22Rv1 (cell line): ENCODE data around the gene H1-8.

ENCODE experiments used
- H3K27ac ChIP-seq: fragments of 450-650 bp; 2 replicates; pipeline ENCODE4 v1.5.1; 2017
- CTCF ChIP-seq: fragments of 450-650 bp; IDR thresholded peaks from 2 replicates; pipeline ENCODE4 v1.5.1; 2017; ENCODE audit warnings: mild to moderate bottlenecking
- ZFX ChIP-seq: fragments of 450-650 bp; IDR thresholded peaks from 2 replicates; pipeline ENCODE4 v1.6.1; 2017; ENCODE audit warnings: antibody characterized with exemption, borderline replicate concordance

Gene H1-8

DNA sequence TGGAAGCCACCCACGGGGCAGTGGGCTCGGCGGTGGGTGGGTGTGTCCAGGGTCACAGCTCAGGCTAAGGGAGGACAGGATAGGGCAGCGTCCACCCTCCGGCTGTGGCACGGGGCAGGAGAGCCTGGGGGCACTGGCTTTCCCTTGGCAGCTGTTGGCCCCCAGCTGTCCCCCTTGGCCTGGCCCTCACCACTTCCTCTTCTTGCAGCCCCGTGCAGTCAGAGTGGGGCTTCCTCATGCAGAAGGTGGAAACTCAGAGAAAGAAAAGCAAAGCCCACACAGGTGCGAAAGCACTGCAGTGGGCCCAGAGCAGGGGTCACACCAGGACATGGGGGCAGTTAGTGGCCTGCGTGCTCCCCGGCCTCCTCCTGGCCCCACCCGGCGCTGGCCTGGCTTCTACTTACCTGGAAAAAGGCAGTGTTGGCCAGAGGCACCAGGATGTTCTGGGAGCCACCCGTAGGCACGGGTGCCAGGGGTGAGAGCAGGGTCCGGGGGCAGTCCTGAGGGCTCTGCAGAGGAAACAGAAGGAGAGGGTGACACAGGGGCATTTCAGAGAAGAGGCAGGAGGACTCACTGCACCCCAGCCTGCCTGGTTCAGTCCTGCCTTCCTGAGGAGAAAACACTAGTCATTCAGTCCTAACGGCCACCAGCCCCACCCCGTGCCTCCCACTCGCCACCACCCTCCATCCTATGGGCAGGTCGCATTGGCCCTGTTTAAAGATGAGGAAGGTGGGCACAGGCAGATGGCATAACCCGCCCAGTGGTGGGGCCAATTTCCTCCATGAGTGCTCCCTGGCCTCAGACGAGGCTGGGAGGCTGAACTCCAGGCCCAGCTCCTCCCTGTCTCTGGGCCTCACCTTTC, 35.2 kb downstream of the H1-8 start:
- TF ChIP-seq CTCF = no peak
- no peak for TF ChIP-seq ZFX
- no peak overlapping the region for H3K27ac ChIP-seq

GRCh38 chr3:129579991-129580390, 37.0 kb downstream of the H1-8 start:
- no peak overlapping the region for H3K27ac ChIP-seq
- no peak for TF ChIP-seq ZFX
- no peak for TF ChIP-seq CTCF

- no peak overlapping the region for H3K27ac ChIP-seq
- TF ChIP-seq ZFX = no peak
- TF ChIP-seq CTCF = no peak
Observed at GRCh38 chr3:129581623-129582022, 38.6 kb downstream of the H1-8 start.

GRCh38 chr3:129582799-129583198, 39.8 kb downstream of the H1-8 start:
- TF ChIP-seq ZFX = no peak
- no peak for TF ChIP-seq CTCF
- H3K27ac ChIP-seq = no peak overlapping the region

- TF ChIP-seq ZFX (no peak), CTCF (no peak)
- no peak overlapping the region for H3K27ac ChIP-seq
Observed at GRCh38 chr3:129583289-129583688, 40.3 kb downstream of the H1-8 start.

DNA sequence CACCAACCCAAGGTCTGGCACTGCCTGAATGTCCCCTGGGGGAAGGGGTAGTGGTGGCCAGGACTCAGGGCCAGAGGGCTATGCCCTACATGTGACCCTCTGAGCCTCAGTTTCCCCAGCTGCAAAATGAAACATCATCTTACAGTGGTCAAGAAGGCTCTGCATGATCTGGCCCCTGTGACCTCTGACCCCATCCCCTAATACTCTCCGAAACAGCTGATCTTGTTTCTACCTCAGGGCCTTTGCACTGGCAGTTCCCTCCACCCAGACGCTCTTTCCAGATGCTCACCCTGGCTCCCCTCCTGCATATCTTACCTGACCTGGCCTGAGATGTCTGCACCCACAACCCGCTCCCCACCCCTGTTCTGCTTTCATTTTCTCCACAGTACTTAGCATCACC, 41.7 kb downstream of the H1-8 start:
- TF ChIP-seq ZFX (no peak), CTCF (no peak)
- no peak overlapping the region for H3K27ac ChIP-seq

DNA sequence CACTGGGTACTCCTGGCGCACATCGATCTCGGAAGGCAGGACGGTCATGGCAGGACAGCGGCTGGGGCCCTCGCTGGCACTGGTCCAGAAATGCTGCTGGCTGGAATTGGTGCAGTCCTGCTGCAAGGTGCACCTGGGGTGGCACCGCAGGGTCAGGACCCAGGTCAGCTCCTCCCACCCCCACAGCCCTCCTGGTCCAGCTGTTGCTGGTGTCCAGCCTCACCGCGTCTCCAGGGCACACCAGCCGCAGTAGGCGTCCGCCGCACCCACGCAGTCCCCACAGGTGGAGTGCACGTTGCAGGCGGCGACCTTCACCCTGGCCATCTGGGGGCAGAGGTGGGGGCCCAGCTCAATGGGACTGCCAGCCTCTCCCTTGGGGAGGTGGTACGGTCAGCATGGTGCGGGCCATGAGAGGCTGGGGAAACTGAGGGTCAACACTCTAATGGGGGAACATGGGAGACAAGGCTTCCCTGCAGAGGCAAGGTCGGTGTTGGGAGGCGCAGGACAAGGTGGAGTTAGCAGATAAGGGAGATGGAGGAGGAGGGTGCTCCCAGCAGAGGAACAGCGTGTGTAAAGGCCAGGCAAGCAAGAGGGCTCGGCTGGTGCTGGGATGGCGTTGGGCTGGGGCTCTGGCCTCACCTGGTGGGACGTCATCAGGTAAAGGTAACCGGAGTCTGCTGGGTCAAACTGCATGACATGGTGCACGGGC, 43.1 kb downstream of the H1-8 start:
- no peak for TF ChIP-seq CTCF
- TF ChIP-seq ZFX = no peak
- no peak overlapping the region for H3K27ac ChIP-seq
